HepG2 (cell line): ENCODE data around the gene TOX2. TPM values are rescaled to one million over a fixed set of nuclear protein-coding genes. Genes with fewer than 3 reads are reported as not detected.

ENCODE experiments used
- ATAC-seq: fragments of 200-7000 bp; cut with Tn5 transposase; 3 replicates; pipeline ENCODE4 v1.9.1; 2020; ENCODE audit warnings: mild to moderate bottlenecking, moderate library complexity
- BruUV-seq: library from RNA; stranded (reverse); fragments of 400-500 nt; replicated peaks from 2 replicates; lab custom pipeline; 2021; lab: Mats Ljungman, UMichigan
- CTCF ChIA-PET: fragments of 300-600 bp; formaldehyde crosslinking; extraction: SDS; loops from one replicate; lab custom pipeline; 2021; ENCODE audit warnings: low total read pairs, inconsistent platforms, low intra/inter-chr PET ratio; lab: Yijun Ruan, JAX
- POLR2A ChIA-PET: fragments of 350-600 bp; sonication (Branson Sonifier 250); formaldehyde crosslinking; loops from one replicate; lab custom pipeline; 2020; ENCODE audit warnings: antibody characterized with exemption, inconsistent platforms; lab: Yijun Ruan, JAX
- DNase-seq: peaks from one replicate; pipeline ENCODE4 v3.0.0-alpha.2; 2015; ENCODE audit warnings: low spot score
- FAIRE-seq: peaks from 3 replicates; lab custom pipeline; 2011; peaks lifted over from hg19 to GRCh38; lab: Jason Lieb, UNC
- H2AFZ ChIP-seq: one replicate; pipeline ENCODE4 v1.6.1; 2011; ENCODE audit warnings: low read length, inconsistent platforms
- H3K27ac ChIP-seq: fragments of 300-600 bp; 3 replicates; pipeline ENCODE4 v1.8.0; 2011; ENCODE audit warnings: mixed run types, mild to moderate bottlenecking, mixed read lengths, low read length, inconsistent platforms; ENCODE audit not compliant: insufficient read depth; ENCODE audit errors: extremely low read length
- H3K27me3 ChIP-seq, 2 experiments: fragments of 200-600 bp in 1 of 2; 2 replicates in 1 of 2; 3 replicates in 1 of 2; pipeline versions ENCODE4 v1.6.0 to v1.8.0; 2011; ENCODE audit warnings: low read length in 2 of 2, mild to moderate bottlenecking in 2 of 2, moderate library complexity in 2 of 2, inconsistent platforms in 1 of 2; ENCODE audit not compliant: insufficient read depth in 2 of 2, control insufficient read depth in 1 of 2
- H3K36me3 ChIP-seq, 2 experiments: fragments of 200-600 bp in 1 of 2; replicated peaks in 1 of 2; 2 replicates in 1 of 2; 3 replicates in 1 of 2; pipeline versions ENCODE4 v1.5.1 to v1.8.0; 2011; ENCODE audit warnings: low read length in 2 of 2, inconsistent platforms in 1 of 2; ENCODE audit not compliant: insufficient read depth in 2 of 2, control insufficient read depth in 1 of 2
- H3K4me1 ChIP-seq: 2 replicates; pipeline ENCODE4 v1.5.1; 2012; ENCODE audit warnings: low read length, inconsistent platforms; ENCODE audit not compliant: insufficient read depth
- H3K4me2 ChIP-seq: 2 replicates; pipeline ENCODE4 v1.6.0; 2011; ENCODE audit warnings: low read depth, low read length, inconsistent platforms
- H3K4me3 ChIP-seq, 3 experiments: fragments of 200-600 bp in 1 of 3; sonication (generic), shearing (Covaris generic) in 1 of 3; replicated peaks in 1 of 3; 2 replicates each; pipeline ENCODE4 v1.5.1; 2011 to 2016; ENCODE audit warnings: low read length in 3 of 3, inconsistent platforms in 2 of 3, low read depth in 2 of 3, mild to moderate bottlenecking in 2 of 3, control low read depth in 1 of 3, mixed read lengths in 1 of 3; ENCODE audit not compliant: insufficient read depth in 1 of 3
- H3K79me2 ChIP-seq: one replicate; pipeline ENCODE4 v1.6.1; 2011; ENCODE audit warnings: low read length, inconsistent platforms; ENCODE audit not compliant: insufficient read depth
- H3K9ac ChIP-seq: 2 replicates; pipeline ENCODE4 v1.6.0; 2011; ENCODE audit warnings: mild to moderate bottlenecking, low read depth, low read length, inconsistent platforms; ENCODE audit not compliant: insufficient read depth
- H3K9me3 ChIP-seq: 2 replicates; pipeline ENCODE4 v1.5.1; 2012; ENCODE audit warnings: mild to moderate bottlenecking, low read length
- H4K20me1 ChIP-seq: 2 replicates; pipeline ENCODE4 v1.6.0; 2011; ENCODE audit warnings: inconsistent platforms, mild to moderate bottlenecking, low read length, moderate library complexity; ENCODE audit not compliant: insufficient read depth
- ATF1 ChIP-seq: IDR thresholded peaks from 2 replicates; pipeline ENCODE4 v1.6.1; 2016; ENCODE audit warnings: mild to moderate bottlenecking, control low read depth
- ELK4 ChIP-seq: sonication (generic); formaldehyde crosslinking; IDR thresholded peaks from 2 replicates; pipeline ENCODE4 v1.9.0; 2021; ENCODE audit warnings: missing genetic modification reagents, borderline replicate concordance
- KDM5B ChIP-seq: sonication (generic); formaldehyde crosslinking; IDR thresholded peaks from 2 replicates; pipeline ENCODE4 v1.4.0; 2020; ENCODE audit warnings: missing genetic modification reagents, mild to moderate bottlenecking, borderline replicate concordance
- MTA3 ChIP-seq: sonication (generic); formaldehyde crosslinking; IDR thresholded peaks from 2 replicates; pipeline ENCODE4 v1.4.0; 2020; ENCODE audit warnings: missing genetic modification reagents
- SETDB1 ChIP-seq: sonication (generic); formaldehyde crosslinking; IDR thresholded peaks from 2 replicates; pipeline ENCODE4 v1.5.1; 2020; ENCODE audit warnings: missing genetic modification reagents, mild to moderate bottlenecking, borderline replicate concordance
- TCF7L2 ChIP-seq: IDR thresholded peaks from 2 replicates; pipeline ENCODE4 v1.6.1; 2011; ENCODE audit warnings: mild to moderate bottlenecking, low read depth, low read length, moderate library complexity
- TEF ChIP-seq: sonication (generic); formaldehyde crosslinking; IDR thresholded peaks from 2 replicates; pipeline ENCODE4 v1.5.0; 2020; ENCODE audit warnings: missing genetic modification reagents
- ZNF383 ChIP-seq: sonication (generic); formaldehyde crosslinking; IDR thresholded peaks from 2 replicates; pipeline ENCODE4 v1.4.0; 2020; ENCODE audit warnings: missing genetic modification reagents, mild to moderate bottlenecking, borderline replicate concordance
- ZNF577 ChIP-seq: sonication (generic); formaldehyde crosslinking; IDR thresholded peaks from 2 replicates; pipeline ENCODE4 v1.4.0; 2020; ENCODE audit warnings: mild to moderate bottlenecking, low read depth, missing genetic modification reagents, borderline replicate concordance
- ZNF775 ChIP-seq: sonication (generic); formaldehyde crosslinking; IDR thresholded peaks from 2 replicates; pipeline ENCODE4 v1.4.0; 2020; ENCODE audit warnings: missing genetic modification reagents, mild to moderate bottlenecking, moderate library complexity, borderline replicate concordance
- WGBS: methylation state at CpG from one replicate; pipeline ENCODE4 v1.1.6; 2017; ENCODE audit warnings: low lambda C conversion rate; 5-methylcytosine and 5-hydroxymethylcytosine counted together
- in situ Hi-C: cut with HindIII; loops from 2 replicates; pipeline ENCODE4 v1.10.0; 2017; ENCODE audit warnings: low pct_unique_long_range_greater_than_20kb; ENCODE audit not compliant: extremely low pct_ligation_motif_present
- intact Hi-C: fragments of 100-400 bp; cut with micrococcal nuclease; formaldehyde crosslinking; loops from one replicate; pipeline ENCODE4 v1.10.0; 2022; ENCODE audit not compliant: unreplicated experiment
- polyA plus RNA-seq, 8 experiments: library from polyadenylated mRNA; depleted of rRNA in 3 of 8; stranded (reverse) in 7 of 8; unstranded in 1 of 8; fragments of >200 nt; fragmentation: Illumina TruSeq in 4 of 8; extraction: Trizol in 4 of 8; gene quantifications; 2 replicates each; pipeline versions ENCODE4 v1.2.1 to v1.2.3, GENCODE V29; 2011 to 2016; ENCODE audit warnings: low read depth in 4 of 8, missing spikeins in 1 of 8, mixed read lengths in 1 of 8; ENCODE audit not compliant: insufficient read depth in 1 of 8
- total RNA-seq, 5 experiments: library from RNA; depleted of rRNA; stranded (reverse); fragments of >200 nt; fragmentation: Illumina TruSeq; extraction: Trizol; gene quantifications; 2 replicates each; pipeline ENCODE4 v1.2.3, GENCODE V29; 2016; ENCODE audit warnings: low read depth in 1 of 5
- TF ChIP-seq, protein P1 (sequence below): sonication (generic); formaldehyde crosslinking; IDR thresholded peaks from 2 replicates; pipeline ENCODE4 v1.5.0; 2020; ENCODE audit warnings: mild to moderate bottlenecking, missing genetic modification reagents

Gene TOX2
- total and polyA plus RNA-seq, 2 of the 13 experiments (the other 11 are each of a cell fraction or from before 2014, with no cell fraction given) = not detected

GRCh38 chr20:43946659-43947315 lies 32.1 kb downstream of the TOX2 start:
- TF ChIP-seq TEF (CRISPR knock-in tag) = no peak
- no peak for TF ChIP-seq ZNF775
- TF ChIP-seq, protein P1, sequence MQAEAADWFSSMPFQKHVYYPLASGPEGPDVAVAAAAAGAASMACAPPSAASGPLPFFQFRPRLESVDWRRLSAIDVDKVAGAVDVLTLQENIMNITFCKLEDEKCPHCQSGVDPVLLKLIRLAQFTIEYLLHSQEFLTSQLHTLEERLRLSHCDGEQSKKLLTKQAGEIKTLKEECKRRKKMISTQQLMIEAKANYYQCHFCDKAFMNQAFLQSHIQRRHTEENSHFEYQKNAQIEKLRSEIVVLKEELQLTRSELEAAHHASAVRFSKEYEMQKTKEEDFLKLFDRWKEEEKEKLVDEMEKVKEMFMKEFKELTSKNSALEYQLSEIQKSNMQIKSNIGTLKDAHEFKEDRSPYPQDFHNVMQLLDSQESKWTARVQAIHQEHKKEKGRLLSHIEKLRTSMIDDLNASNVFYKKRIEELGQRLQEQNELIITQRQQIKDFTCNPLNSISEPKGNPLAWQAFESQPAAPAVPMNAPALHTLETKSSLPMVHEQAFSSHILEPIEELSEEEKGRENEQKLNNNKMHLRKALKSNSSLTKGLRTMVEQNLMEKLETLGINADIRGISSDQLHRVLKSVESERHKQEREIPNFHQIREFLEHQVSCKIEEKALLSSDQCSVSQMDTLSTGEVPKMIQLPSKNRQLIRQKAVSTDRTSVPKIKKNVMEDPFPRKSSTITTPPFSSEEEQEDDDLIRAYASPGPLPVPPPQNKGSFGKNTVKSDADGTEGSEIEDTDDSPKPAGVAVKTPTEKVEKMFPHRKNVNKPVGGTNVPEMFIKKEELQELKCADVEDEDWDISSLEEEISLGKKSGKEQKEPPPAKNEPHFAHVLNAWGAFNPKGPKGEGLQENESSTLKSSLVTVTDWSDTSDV = no peak
- TF ChIP-seq ZNF383 (CRISPR knock-in tag) = no peak
- TF ChIP-seq ATF1 = no peak
- no peak for TF ChIP-seq TCF7L2
- TF ChIP-seq ELK4 (CRISPR knock-in tag) = no peak
- TF ChIP-seq KDM5B (CRISPR knock-in tag) = no peak
- no peak for TF ChIP-seq ZNF577 (CRISPR knock-in tag)
- TF ChIP-seq SETDB1 (CRISPR knock-in tag) = no peak
- no peak for TF ChIP-seq MTA3 (CRISPR knock-in tag)
- ChIA-PET CTCF (no interaction called here), POLR2A (no interaction called here)
- in situ Hi-C loops = no loop called here
- Histone ChIP-seq H3K79me2 (no peaks in the 10 kb centered on the region), H3K36me3 (no peaks in the 10 kb centered on the region), H3K27me3 (peaks cover 14 to 54% of the 10 kb centered on the region in 2 experiments; a peak in 3 of 5 replicates), H3K4me3 (no peak overlapping the region), H3K4me1 (no peaks in the 10 kb centered on the region), H3K9ac (no peak overlapping the region), H3K9me3 (no peaks in the 10 kb centered on the region), H3K4me2 (no peak overlapping the region), H3K27ac (no peak overlapping the region), H2AFZ (no peak overlapping the region), H4K20me1 (no peaks in the 10 kb centered on the region)
- WGBS = 27% methylated on average over 9 of the region's 9 CpGs
- no peak for DNase-seq
- FAIRE-seq = no peak
- no TSS peak for BruUV-seq
- intact Hi-C loops = no loop called here
- no peak for ATAC-seq
